HG02943 (cell line): ENCODE measurements around the gene MTHFD2L.
A peak's percentile ranks its signal among the peaks of the same experiment; 100 is the strongest.

Experiments used
- ATAC-seq: cut with Tn5 transposase; IDR thresholded peaks from one replicate; pipeline ENCODE4 v1.9.1; 2021; ENCODE audit warnings: mild to moderate bottlenecking, low read depth, moderate library complexity; ENCODE audit not compliant: unreplicated experiment

Gene MTHFD2L

GRCh38 chr4:74292111-74292870 is 134.4 kb downstream of the MTHFD2L start:
- ATAC-seq = no peak

- ATAC-seq = no peak
Observed at GRCh38 chr4:74293558-74293957, 135.6 kb downstream of the MTHFD2L start.

GRCh38 chr4:74294681-74295080 is 136.8 kb downstream of the MTHFD2L start:
- no peak for ATAC-seq

- no peak for ATAC-seq
Observed at GRCh38 chr4:74297539-74297938, 139.6 kb downstream of the MTHFD2L start.

GRCh38 chr4:74304095-74304625 is 146.2 kb downstream of the MTHFD2L start:
- no peak for ATAC-seq

GRCh38 chr4:74305000-74305399 is 147.1 kb downstream of the MTHFD2L start:
- ATAC-seq = no peak

GRCh38 chr4:74307170-74307569 is 149.3 kb downstream of the MTHFD2L start:
- no peak for ATAC-seq

- ATAC-seq = no peak
Observed at GRCh38 chr4:74308215-74308614, 150.3 kb downstream of the MTHFD2L start, which contains the start of gene EPGN. Gene EPGN, plus strand, starts transcription at chr4:74308470. Its CDS starts 64 bp downstream, at chr4:74308534.

GRCh38 chr4:74309223-74309622 is 151.3 kb downstream of the MTHFD2L start:
- ATAC-seq = no peak

GRCh38 chr4:74311696-74312313 is 153.9 kb downstream of the MTHFD2L start:
- ATAC-seq = peak; percentile 70

GRCh38 chr4:74314329-74314728 is 156.4 kb downstream of the MTHFD2L start:
- ATAC-seq = no peak

GRCh38 chr4:74314944-74315343 is 157.0 kb downstream of the MTHFD2L start:
- ATAC-seq = no peak

GRCh38 chr4:74315376-74315775 is 157.5 kb downstream of the MTHFD2L start:
- no peak for ATAC-seq

GRCh38 chr4:74316397-74316796 is 158.5 kb downstream of the MTHFD2L start:
- ATAC-seq = no peak

GRCh38 chr4:74317616-74318246 is 159.8 kb downstream of the MTHFD2L start:
- no peak for ATAC-seq

- ATAC-seq = no peak
Observed at GRCh38 chr4:74318276-74318675, 160.4 kb downstream of the MTHFD2L start.

- ATAC-seq = no peak
Observed at GRCh38 chr4:74319470-74319869, 161.6 kb downstream of the MTHFD2L start.

GRCh38 chr4:74320559-74321118 is 162.7 kb downstream of the MTHFD2L start:
- peak; percentile 71 for ATAC-seq

- ATAC-seq = no peak
Observed at GRCh38 chr4:74322301-74322700, 164.4 kb downstream of the MTHFD2L start.

GRCh38 chr4:74323663-74324062 is 165.7 kb downstream of the MTHFD2L start:
- ATAC-seq = no peak

- no peak for ATAC-seq
Observed at GRCh38 chr4:74324262-74324661, 166.3 kb downstream of the MTHFD2L start.
